Liver (tissue), 9 donors: ENCODE measurements around the gene GINS2. TPM values are rescaled to one million over a fixed set of nuclear protein-coding genes. Genes with fewer than 3 reads are reported as not detected.

Experiments
- DNase-seq: peaks from one replicate; pipeline ENCODE4 v3.0.0-alpha.2; 2017; ENCODE audit warnings: low spot score
- H3K27ac ChIP-seq, 2 donors: one replicate each; pipeline ENCODE4 v1.7.0; 2013; ENCODE audit warnings: inconsistent platforms in 2 of 2, low read length in 2 of 2, control low read depth in 1 of 2, low read depth in 1 of 2, mild to moderate bottlenecking in 1 of 2
- H3K27me3 ChIP-seq, 4 donors: one replicate each; pipeline versions ENCODE4 v1.6.1 to v1.7.0; 2013; ENCODE audit warnings: low read length in 3 of 4, inconsistent platforms in 1 of 4, mild to moderate bottlenecking in 1 of 4, moderate library complexity in 1 of 4; ENCODE audit not compliant: control insufficient read depth in 4 of 4, insufficient read depth in 4 of 4
- H3K36me3 ChIP-seq, 4 donors: one replicate each; pipeline versions ENCODE4 v1.6.1 to v1.7.0; 2013; ENCODE audit warnings: low read length in 3 of 4, mild to moderate bottlenecking in 3 of 4, low read depth in 1 of 4, moderate library complexity in 1 of 4; ENCODE audit not compliant: control insufficient read depth in 4 of 4, insufficient read depth in 3 of 4
- H3K4me1 ChIP-seq, 4 donors: one replicate each; pipeline versions ENCODE4 v1.6.1 to v1.7.0; 2013; ENCODE audit warnings: low read length in 3 of 4, mild to moderate bottlenecking in 3 of 4, moderate library complexity in 1 of 4; ENCODE audit not compliant: control insufficient read depth in 4 of 4, insufficient read depth in 4 of 4
- H3K4me3 ChIP-seq, 3 donors: one replicate each; pipeline versions ENCODE4 v1.6.1 to v1.7.0; 2013; ENCODE audit warnings: low read length in 3 of 3, control low read depth in 1 of 3, low read depth in 1 of 3, mild to moderate bottlenecking in 1 of 3
- H3K9ac ChIP-seq, 2 donors: one replicate each; pipeline ENCODE4 v1.7.0; 2013; ENCODE audit warnings: low read length in 2 of 2, mild to moderate bottlenecking in 2 of 2, moderate library complexity in 2 of 2, control low read depth in 1 of 2, low read depth in 1 of 2
- H3K9me3 ChIP-seq, 4 donors: one replicate each; pipeline versions ENCODE4 v1.6.1 to v1.7.0; 2013; ENCODE audit warnings: low read length in 3 of 4; ENCODE audit not compliant: control insufficient read depth in 4 of 4
- ATF3 ChIP-seq: IDR thresholded peaks from 2 replicates; pipeline ENCODE4 v1.6.1; 2016; ENCODE audit warnings: antibody characterized with exemption
- CTCF ChIP-seq: fragments of 150-350 bp; IDR thresholded peaks from 2 replicates; pipeline ENCODE4 v1.5.1; 2017; ENCODE audit warnings: improper control_type of control experiment, low read depth, low read length; ENCODE audit not compliant: missing input control
- EGR1 ChIP-seq, 2 donors: IDR thresholded peaks; 2 replicates each; pipeline ENCODE4 v1.6.1; 2016 to 2018; ENCODE audit warnings: antibody characterized with exemption in 2 of 2, low read depth in 2 of 2
- FOXA1 ChIP-seq: IDR thresholded peaks from 2 replicates; pipeline ENCODE4 v1.6.1; 2016; ENCODE audit warnings: antibody characterized with exemption
- HNF4G ChIP-seq: IDR thresholded peaks from 2 replicates; pipeline ENCODE4 v1.6.1; 2016; ENCODE audit warnings: antibody characterized with exemption
- MAX ChIP-seq: IDR thresholded peaks from 2 replicates; pipeline ENCODE4 v1.6.1; 2016; ENCODE audit warnings: antibody characterized with exemption
- NR2F2 ChIP-seq: IDR thresholded peaks from 2 replicates; pipeline ENCODE4 v1.6.1; 2016; ENCODE audit warnings: antibody characterized with exemption
- REST ChIP-seq: IDR thresholded peaks from 2 replicates; pipeline ENCODE4 v1.6.1; 2016; ENCODE audit warnings: antibody characterized with exemption, mild to moderate bottlenecking
- YY1 ChIP-seq: IDR thresholded peaks from 2 replicates; pipeline ENCODE4 v1.6.1; 2016; ENCODE audit warnings: antibody characterized with exemption, mild to moderate bottlenecking
- ZBTB33 ChIP-seq: IDR thresholded peaks from 2 replicates; pipeline ENCODE4 v1.6.1; 2016; ENCODE audit warnings: antibody characterized with exemption
- WGBS: extraction: QIAGEN DNeasy Blood & Tissue Kit; methylation state at CpG from one replicate; pipeline ENCODE4 v1.1.7; 2013; 5-methylcytosine and 5-hydroxymethylcytosine counted together
- polyA plus RNA-seq, 2 donors: library from polyadenylated mRNA; stranded (reverse) in 1 of 2; unstranded in 1 of 2; fragments of 200-250 nt in 1 of 2; fragments of >200 nt in 1 of 2; fragmentation: Nextera tagmentation in 1 of 2; extraction: Ambion mirVana in 1 of 2; gene quantifications; one replicate each; pipeline versions ENCODE4 v1.2.1 to v1.2.3, GENCODE V29; 2013 to 2015
- total RNA-seq, 2 donors: library from RNA; depleted of rRNA; stranded (reverse); fragments of >200 nt; gene quantifications; one replicate each; pipeline ENCODE4 v1.2.3, GENCODE V29; 2014
- donor health status: healthy.
- donor health status: healthy.
- donor health status: healthy.
- donor health status: healthy.
- donor health status: healthy.

GINS2 gene
- total and polyA plus RNA-seq, 4 donors = 0.17 to 9.3 (median 0.86) TPM

- Histone ChIP-seq H3K4me1 (peaks cover 18 to 75% (median 53%) of the 10 kb centered on the region in 4 donors), H3K27me3 (no peaks in the 10 kb centered on the region), H3K36me3 (peaks cover 0 to 1% (median under 1%) of the 10 kb centered on the region in 4 donors), H3K9ac (no peak overlapping the region), H3K27ac (no peak overlapping the region), H3K4me3 (no peak overlapping the region), H3K9me3 (no peaks in the 10 kb centered on the region)
- TF ChIP-seq CTCF (no peak), MAX (no peak), EGR1 (IDR thresholded peaks at IDR 0.05; ENCODE audit: low read depth in 2 of 2) (no peak), FOXA1 (no peak), ATF3 (no peak), REST (no peak), NR2F2 (no peak), YY1 (no peak)
- 89% methylated on average over 31 of the region's 31 CpGs for WGBS
- no peak for DNase-seq
Measured at GRCh38 chr16:85640585-85640984, 48.2 kb downstream of the GINS2 start.

- Histone ChIP-seq H3K9ac (no peak overlapping the region), H3K27ac (no peak overlapping the region), H3K9me3 (no peaks in the 10 kb centered on the region), H3K27me3 (no peaks in the 10 kb centered on the region), H3K4me3 (no peak overlapping the region), H3K4me1 (peaks cover 18 to 79% (median 57%) of the 10 kb centered on the region in 4 donors), H3K36me3 (no peaks in the 10 kb centered on the region)
- DNase-seq = no peak
- WGBS = 93% methylated on average over 13 of the region's 13 CpGs
- no peak for TF ChIP-seq HNF4G
- no peak for TF ChIP-seq FOXA1
- no peak for TF ChIP-seq ZBTB33
- no peak for TF ChIP-seq REST
- no peak for TF ChIP-seq CTCF
Measured at GRCh38 chr16:85640254-85640558, 48.5 kb downstream of the GINS2 start.
